GF-D8 (cell line): Measurements from ENCODE around the gene SYT15.

Experiments
- DNase-seq: peaks from one replicate; lab custom pipeline; 2025; lab: John Stamatoyannopoulos, UW

SYT15 gene

DNA sequence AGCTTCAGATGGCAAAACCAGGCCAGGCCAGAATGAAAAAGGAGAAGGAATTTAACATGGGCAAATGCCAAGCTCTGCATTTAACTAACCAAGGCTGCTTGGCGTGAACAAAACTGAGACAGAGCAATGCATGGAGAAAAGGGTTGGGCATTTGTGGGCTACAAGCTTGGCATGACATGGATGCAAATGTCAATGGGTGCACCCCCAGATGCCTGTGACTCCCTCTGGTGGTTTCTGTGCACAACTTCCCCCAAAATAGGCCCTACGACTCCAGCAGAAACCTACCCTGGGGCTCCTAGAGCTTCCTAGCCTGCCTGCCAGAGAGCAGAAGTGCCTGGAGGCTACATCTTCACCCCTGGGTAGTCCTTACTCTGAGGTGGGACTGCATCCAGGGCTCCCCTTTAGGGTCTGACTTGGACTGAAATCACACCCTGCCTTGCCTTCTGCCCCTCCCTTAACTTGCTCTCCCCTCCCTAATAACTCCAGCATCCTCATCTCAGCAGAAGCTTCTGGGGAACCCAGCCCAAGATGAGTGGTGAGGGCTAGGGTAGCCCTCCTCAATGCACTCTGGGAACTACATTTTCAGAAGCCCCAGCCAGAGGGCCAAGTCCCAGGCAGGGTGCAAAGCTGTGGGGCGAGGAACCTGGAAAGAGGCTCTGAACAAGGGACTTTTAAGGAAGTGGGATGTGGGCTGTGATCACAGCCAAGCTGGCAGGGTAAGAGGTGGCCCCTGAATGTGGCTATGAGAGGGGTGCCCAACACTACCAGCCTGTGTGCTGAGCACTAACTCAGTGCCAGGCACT lies 33.7 kb upstream of the SYT15 start:
- no peak for DNase-seq

DNA sequence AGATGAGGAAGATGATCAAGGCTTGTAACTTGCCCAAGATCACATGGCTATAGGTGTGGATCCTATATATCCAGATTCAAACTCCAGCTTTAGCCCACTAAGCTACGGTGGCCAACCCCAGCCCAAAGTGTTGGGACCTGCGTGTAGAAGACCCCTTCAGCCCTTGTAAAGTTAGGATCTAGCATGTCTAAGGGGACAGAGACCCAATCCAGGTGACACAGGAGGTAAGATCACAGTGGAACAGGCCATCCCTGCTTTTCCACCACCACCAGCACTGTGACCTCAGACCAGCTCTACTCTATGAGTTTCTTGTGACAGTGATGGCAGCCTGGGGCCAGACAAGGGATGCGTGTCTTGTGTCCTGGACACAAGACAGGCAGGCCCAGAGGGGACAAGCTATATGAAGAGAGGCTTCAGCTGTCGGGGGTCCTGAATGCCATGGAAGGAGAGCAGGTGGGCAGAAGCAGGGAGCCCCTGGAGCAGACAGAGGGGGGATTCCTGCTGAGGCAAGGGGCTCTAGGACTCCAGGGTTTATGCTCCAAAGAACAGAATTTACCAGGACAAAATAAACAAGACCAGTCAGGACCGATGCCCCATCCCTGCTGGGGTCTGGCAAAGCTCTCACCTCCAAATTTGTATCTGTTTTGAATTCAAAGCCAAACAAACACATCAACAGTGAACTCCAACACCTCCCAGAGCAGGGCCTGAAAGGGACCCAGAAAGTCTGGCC lies 32.9 kb upstream of the SYT15 start:
- DNase-seq = no peak

DNA sequence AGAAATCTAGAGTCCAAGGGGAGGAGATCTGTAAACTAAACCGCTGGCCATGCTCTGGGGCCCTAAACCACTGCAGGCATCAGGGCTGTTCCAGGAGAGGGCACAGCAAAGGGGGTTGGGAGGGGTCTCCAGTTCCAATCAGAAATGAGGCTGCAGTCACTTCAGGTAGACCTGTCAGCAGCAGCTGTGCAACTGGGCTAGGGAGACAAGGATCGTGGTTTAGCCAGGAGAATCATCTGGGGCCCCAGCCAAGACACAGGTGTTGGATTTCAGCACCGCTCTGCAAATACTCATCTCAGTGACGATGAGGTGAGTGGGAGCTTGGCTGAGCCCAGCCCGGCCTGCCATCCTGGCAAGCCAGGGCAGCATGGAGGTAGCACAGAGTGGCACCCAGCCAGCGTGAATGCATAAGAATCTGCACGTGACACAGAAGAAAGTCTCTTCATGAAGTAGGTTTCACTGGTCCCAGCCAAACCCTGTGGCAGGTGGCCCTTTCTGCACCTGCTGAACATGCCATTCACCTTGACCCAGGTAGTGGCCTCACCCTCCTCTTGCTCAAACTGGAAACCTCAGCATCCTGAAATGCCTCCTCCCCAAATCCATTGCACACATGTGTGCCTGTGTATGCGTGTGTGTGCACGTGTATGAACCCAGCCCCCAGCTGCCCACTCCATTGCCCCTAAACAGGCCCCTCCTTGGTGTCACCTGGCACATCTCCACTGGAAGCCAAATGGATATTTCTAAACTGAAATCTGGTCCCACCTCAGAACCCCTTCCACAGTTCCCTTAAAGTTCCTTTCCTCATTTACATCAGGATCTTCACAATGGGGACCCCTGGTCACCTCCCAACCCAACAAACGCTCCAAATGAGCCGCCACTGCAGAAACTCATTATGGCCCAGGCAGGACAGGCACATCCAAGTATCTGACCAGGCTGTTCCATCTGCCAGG lies 32.1 kb upstream of the SYT15 start:
- DNase-seq = no peak

DNA sequence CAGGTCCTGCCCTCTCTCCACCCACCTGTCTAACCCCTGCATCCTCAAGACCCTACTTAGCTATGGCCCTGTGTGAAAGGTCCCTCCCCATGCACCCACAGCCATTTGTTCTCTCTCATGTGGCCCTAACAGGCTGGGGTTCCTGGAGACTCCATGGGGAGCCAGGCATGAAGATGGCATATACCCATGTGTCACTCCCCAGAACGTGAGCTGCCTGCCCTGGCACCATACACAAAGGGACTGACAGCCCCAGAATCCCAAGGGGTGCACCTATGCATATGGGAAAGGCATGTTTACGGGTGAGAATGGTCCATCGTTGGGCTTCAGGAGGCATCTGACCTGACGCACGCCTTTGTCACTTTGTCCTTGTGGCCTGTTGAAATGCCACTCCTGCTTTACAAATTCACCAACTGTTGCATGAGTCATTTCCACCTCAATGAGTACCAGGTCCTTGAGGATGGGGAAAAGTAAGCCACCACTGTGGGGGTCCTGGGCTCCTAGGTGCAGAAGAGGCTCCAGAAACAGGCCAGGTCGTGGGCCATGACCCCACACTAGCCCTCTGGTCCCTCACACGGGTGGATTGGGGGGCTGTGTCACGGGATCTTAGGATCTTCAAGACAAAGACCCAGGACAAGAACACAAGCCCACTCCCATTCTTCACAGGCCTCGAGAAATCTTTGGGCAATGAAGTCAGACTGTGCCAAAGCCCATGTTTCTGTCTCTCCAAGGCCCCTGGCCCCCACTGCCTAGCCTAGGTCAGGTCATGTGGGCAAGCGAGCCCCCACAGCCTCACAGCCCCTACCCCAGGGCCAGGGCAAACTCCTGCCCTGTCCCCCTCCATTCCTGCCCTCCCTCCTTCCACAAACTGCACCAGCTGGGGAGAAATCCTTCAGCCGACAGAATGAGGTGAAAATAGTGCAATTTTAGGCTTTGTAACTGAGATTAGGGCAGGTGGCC lies 31.1 kb upstream of the SYT15 start:
- no peak for DNase-seq

DNA sequence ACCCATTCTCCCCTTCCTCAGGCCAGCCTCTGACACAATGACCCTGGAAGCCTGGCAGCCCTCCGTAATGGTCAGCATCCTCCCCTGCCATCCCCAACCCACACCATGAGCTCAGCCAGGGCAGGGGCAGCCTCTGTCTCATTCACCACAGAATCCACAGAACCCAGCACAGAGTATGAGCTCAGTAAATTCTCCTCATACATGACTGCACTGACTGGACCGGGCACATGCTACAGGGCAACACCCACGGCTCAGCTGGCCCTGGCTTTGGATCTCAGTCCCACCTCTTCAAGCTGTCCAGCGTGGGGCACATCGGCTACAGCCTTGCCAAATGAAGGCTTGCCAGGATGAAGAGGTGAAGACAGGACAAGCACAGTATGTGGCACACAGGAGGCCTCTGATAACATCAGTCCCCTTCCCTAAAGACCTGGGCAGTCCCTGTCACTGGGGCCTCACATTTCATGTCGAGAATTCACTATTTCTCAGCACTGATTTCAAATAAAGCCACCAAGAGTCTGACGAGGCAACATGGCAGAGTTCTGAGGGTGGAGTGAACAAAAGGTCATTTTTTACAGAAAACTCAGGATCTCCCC lies 30.3 kb upstream of the SYT15 start:
- DNase-seq = no peak

DNA sequence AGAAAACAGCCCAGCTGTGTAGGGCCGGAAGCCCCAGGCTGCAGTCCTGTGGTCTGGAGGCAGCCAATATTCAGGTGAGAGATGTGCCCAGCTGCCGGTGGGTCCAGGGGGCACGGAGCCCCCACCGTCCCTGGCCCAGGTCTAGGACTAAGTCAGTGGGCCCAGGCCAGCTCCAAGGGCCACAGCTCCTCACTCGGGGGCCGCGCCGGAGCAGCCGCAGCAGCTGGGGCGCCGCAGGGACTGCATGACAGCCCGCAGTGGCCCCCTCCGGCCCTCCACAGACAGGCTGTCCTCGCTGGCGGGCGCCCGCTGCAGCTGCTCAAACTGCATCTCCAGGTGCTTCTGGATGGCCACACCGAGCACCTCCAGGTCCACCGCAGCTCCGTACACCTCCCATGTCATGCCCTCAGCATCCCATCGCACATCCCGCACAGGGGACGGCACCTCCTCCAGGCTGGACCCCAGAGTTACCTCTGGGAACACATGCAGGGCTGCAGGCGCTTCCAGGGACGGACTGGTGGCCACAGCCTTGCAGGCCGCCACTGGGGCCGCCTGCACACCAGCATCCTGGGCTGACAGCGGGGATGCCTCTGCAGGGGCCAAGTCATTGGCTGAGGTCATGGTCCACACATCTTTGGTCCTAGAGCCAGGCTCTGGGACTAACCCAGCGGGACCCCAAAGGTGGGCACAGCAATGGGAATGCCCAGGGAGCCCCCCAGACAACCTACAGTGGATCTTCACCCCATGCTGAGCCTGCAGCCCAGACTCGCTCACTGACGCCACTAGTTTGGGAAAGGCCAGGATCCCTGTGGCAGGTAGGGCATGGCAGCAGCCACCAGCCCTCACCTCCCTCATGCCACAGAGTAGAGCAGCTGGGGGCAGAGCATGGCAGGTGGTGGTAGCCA lies 29.5 kb upstream of the SYT15 start:
- DNase-seq = no peak

DNA sequence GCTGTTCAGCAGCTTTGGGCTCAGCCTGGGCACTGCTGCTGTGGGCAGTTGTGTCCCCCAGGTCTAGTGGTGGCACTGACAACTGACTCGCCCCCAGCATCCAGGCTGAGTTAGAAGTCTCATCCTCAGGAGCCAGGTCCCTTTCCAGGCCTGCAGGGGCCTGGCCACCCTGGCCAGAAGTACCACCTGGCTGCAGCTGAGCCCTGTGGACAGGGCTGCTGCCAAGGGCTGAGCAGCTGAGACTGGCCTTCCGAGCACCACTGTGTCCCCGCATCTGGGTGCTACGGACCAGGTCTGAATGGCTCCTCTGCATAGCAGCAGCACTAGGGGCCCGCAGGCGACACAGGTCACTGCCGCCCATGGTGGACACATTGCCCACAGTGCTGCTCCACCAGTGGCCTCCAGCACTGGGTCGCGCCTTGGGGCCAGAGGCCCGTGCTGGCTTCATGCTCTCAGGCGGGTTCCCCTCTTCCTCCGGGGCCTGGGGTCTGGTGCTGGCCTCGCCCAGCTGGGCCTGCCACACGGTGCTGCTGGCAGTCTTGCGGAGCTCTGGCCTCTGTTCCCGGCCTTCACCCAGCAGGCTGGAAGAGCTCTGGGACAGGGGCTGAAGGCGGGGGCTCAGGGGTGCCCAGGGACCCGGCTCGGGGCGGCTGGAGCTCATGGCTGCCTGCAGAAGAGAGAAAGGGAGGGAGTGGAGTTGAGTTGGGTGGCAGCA lies 28.7 kb upstream of the SYT15 start:
- no peak for DNase-seq

DNA sequence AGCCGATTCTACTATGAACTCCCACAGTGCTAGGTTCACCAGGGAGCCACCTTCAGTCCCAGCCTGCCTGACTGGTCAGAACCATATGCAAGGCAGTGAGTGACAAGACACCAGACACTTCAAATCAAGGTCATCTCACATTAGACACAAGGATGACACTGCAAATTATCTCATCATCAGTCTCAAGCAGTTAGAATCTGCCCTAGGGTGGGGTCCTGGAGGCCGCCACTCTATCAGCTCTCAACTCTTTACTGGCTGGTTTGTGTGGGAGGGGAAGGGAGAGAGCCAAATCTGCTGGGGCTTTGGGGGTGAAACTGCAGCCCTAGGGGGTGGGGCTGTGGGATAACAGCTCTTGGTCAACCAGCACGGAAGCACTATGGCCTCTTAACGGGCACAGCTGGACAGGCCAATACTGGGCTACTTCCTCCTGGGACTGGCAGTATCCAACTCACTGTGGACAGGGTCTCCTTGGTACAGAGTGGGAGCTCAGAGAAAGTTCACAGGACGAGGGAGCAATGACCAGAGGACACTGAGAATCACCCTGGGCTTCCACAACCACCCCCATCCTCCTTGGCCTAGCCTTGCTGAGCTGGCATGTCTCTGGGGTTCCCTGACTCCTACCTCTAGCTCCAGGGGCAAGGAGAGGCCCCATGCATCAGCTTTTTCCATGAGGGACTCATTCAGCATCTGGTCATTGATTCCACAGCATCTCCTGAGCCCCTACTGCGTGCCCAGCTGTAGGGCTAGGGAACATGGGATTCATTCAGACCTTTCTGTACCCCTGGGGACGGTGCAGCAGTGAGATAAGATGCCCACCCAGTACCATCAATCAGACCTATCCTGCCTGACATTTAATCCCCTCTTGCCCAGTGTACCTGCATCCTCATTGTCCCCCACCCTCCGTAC lies 27.9 kb upstream of the SYT15 start:
- no peak for DNase-seq

DNA sequence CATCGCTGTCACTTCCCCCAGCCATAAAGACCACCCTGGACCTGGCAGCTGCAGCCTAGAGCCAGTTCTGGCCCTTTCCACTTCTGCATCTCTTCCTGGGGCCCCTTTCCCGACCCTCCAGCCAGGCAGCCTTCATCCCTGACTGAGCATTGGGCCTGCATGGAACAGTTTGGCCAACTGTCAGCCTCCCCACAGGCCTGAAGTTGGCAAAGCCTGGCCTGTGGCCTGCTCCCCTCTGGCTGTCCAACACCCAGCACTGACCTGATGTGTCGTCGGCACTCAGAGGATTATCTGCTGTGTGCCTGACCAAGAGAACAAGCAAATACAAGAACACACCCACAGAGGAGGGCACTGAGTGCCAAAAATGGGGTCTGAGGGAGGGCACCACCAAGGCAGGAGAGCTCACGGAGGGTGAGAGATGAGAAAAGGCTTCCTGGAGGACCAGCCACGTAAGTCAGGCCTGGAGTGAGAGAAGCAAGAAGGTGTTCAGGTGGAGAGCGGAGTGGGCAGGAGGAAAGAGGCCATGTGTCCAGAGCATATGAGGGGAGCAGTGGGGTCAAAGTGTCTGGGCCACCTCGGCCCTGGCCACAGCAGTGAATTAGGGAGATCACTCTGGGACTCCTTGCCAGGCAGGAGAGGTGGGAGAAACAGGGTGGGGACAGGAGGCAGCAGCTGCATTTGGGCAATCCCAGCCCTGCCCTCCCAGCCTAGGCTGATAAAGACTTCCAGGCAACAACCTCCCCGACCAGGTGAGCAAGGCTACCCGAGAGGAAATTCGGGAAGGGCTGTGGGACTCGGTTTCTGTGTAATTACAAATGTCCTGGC lies 27.0 kb upstream of the SYT15 start:
- DNase-seq = no peak

DNA sequence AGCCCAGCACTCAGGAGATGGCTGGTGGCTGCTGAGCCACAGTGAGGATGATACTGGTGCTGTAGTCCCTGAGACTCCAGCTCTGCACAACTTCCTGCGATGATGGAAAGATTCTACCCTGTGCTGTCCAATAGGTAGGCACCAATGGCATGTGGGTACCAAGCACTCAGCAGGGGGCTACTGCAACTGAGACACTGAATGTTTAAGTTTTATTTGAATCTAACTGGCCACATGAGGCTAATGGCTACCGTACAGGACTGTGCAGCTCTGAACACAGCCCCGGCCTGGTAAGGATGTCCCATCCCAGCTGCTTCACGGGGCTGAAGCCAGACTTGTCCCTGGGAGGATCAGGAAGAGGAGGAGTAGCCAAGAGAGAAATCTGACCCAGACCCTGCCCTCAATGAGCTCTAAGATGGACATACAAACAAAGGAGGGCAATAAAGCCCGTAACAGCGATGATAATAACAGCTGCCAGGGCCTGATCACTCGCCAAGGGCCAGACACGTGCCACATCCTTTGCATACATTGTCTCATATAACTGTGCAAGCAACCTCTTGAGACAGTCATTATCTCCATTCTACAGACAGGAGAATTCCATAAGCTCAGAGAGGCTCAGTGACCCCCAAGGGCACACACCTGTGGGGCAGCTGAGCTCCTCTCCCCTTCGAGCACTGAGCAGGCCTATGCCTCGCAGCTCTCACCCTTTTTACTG lies 26.2 kb upstream of the SYT15 start:
- no peak for DNase-seq

DNA sequence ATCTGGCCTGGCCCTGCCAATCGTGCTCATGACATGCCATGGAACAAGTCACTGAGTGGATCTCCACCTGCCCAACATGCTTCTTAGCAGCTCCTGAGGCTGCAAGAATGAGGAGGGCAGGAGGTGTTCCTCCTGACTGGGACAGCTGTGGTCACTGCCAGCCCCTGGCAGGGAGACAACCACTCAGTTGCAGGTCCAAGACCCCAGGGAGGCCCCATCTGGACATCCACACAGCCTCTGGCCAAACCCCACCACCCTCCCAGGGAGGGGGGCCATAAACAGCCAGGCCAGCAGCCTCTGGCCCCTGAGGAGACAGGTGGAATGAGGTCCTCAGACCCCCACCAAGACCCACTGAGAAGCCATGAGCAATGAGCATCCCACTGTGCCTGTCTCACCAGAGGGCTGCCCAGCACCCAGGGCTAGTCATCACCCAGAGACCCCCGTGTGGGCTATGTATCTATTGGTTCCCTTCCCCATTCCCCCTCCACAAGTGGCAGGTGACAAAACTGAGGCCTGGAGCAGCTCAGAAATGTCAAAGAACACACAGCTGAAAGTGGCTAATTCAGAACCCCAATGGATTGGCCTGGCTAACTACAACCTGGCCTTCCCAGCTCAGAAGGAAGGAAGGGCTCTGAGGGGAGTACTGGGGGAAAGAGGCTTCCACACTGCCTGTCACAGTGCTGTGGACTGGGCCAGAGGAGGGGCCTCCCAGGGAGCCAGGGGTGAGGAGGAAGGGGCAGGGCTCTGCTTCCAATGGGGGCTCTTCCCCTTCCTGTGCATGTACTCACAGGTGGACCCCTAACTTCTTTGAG lies 25.5 kb upstream of the SYT15 start:
- no peak for DNase-seq

DNA sequence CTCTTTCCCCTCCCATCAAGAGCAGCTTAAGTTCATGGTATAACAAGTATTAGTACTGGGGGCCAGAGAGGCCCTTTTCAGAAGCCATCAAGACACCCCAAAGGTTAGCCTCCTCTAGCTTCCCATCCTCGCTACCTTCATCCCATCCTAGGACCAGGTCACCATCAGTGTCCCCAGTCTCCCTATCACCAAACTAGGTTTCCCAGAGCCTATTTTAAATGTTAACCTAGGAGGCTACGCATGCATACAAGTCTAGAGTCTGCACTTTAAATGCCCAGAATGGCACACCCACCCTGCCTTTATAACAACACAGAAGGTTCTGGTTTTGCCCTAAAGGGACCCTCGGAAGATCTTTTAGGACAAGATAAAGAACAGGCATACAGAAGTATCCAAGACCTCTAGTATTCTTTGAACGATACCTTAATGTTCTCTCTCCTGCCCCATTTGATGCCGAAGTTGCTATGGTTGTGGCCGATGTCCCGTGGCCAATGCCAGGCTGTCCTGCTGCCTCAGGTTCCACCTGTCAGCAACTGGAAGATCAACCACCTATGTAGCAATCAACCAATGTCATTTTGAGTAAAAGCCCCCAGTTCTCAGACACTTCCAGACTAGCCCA lies 24.7 kb upstream of the SYT15 start:
- DNase-seq = no peak

DNA sequence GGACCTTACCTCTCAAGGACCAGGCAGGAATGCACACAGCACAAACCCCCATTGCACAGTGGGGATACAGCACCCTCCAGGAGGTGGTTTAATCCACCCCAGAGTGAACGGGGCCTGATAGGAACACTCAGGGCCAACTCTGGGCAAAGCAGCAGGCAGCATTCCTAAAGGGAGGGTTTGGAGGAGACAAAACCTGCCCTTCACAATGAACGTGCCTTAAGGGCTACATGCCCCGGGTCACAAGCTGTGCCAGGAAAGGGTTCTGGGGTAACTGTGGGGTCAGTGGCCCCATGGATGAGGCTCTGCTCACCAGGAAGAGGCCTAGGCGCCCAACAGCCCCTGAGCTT lies 23.6 kb upstream of the SYT15 start:
- no peak for DNase-seq

DNA sequence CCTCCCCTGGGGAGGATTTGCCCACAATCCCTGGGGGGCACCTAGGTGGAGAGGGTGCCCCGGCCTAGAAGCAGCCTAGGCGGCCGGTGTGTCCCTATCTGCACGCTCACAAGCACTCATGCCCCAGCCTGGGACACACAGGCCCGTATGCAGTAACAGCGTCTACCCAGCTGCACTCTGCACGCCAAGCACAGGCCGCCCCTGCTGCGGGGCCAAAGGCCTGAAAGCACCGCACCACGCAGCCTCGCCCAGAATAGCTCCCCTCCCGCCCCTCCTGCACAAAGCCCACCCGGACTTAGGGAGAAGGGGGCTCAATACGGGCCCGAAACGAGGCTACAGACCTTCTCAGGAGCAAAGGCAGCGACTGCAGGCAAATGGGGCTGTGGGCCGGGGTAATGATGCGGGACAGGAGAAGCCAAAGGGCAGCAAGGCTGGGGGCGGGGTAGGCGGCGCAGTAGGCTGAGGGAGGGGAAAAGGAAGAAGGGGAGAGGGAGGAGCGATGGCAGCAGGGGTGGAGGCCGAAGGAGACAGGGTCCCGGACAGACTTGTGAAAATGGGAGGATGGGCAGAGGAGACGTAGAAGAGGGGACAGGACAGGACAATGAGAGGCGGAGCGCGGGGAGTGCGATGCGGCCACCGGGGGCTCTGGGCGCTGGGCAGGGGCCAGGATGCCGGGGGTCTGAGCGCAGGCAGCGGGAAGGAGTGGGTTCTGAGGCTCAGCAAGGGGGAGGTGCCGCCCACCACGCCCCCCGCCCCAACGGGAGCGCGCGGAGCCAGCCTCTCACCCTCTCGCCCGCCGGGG lies 23.0 kb upstream of the SYT15 start:
- DNase-seq = no peak
